ENCODE results near the gene HUWE1.

DNA sequence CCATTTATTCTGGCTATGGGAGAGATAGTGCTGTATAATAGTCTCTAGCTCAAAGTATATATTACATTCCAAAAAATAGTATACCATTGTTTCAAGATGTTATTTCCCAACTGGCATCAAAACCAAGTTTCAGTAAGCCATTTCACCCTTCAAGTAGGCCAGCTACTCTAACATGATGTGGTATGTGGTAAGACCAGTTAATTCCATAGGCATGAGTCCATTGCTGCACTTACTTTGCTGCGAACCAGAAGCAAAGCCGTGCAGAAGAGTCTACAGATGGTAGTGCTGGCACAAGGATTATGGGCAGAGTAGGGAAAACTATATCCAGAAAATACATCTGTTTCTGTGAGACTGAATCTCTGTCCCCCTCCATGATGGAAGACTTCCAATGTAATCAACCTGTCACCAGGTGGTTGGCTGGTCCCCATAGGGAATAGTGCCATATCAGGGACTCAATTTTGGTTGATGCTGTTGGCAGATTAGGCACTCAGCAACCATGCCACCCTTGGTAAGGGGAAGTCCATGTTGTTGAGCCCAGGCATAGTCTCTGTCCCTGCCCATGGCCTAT is 202.6 kb downstream of the HUWE1 start:
- TF ChIP-seq GTF2I (CRISPR knock-in tag; conservative IDR thresholded peaks at IDR 0.05) (no peak), MYBL2 (CRISPR knock-in tag; IDR thresholded peaks at IDR 0.05) (no peak), CREM (CRISPR knock-in tag; IDR thresholded peaks at IDR 0.05) (no peak), CBFB (CRISPR knock-in tag; IDR thresholded peaks at IDR 0.05; ENCODE audit: low read depth) (no peak), NFYB (CRISPR knock-in tag; conservative IDR thresholded peaks at IDR 0.05; ENCODE audit: low read depth) (no peak), NR2C2 (CRISPR knock-in tag; IDR thresholded peaks at IDR 0.05) (no peak)
- TF ChIP-seq, protein P1, sequence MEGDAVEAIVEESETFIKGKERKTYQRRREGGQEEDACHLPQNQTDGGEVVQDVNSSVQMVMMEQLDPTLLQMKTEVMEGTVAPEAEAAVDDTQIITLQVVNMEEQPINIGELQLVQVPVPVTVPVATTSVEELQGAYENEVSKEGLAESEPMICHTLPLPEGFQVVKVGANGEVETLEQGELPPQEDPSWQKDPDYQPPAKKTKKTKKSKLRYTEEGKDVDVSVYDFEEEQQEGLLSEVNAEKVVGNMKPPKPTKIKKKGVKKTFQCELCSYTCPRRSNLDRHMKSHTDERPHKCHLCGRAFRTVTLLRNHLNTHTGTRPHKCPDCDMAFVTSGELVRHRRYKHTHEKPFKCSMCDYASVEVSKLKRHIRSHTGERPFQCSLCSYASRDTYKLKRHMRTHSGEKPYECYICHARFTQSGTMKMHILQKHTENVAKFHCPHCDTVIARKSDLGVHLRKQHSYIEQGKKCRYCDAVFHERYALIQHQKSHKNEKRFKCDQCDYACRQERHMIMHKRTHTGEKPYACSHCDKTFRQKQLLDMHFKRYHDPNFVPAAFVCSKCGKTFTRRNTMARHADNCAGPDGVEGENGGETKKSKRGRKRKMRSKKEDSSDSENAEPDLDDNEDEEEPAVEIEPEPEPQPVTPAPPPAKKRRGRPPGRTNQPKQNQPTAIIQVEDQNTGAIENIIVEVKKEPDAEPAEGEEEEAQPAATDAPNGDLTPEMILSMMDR (IDR thresholded peaks at IDR 0.05): no peak
- TF ChIP-seq, protein P2, sequence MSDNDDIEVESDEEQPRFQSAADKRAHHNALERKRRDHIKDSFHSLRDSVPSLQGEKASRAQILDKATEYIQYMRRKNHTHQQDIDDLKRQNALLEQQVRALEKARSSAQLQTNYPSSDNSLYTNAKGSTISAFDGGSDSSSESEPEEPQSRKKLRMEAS (CRISPR knock-in tag; IDR thresholded peaks at IDR 0.05): no peak
- TF ChIP-seq, protein P3, sequence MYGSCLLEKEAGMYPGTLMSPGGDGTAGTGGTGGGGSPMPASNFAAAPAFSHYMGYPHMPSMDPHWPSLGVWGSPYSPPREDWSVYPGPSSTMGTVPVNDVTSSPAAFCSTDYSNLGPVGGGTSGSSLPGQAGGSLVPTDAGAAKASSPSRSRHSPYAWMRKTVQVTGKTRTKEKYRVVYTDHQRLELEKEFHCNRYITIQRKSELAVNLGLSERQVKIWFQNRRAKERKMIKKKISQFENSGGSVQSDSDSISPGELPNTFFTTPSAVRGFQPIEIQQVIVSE (CRISPR knock-in tag; IDR thresholded peaks at IDR 0.05; ENCODE audit: borderline replicate concordance): no peak
